NCI-H774 (cell line): ENCODE measurements around the gene GALNT9.

ENCODE experiments used
- DNase-seq: peaks from one replicate; lab custom pipeline; 2025; lab: John Stamatoyannopoulos, UW

The GALNT9 gene

GRCh38 chr12:132344181-132344580 is 14.8 kb upstream of the GALNT9 start:
- no peak for DNase-seq

GRCh38 chr12:132343294-132344004 is 14.1 kb upstream of the GALNT9 start:
- no peak for DNase-seq

GRCh38 chr12:132342251-132343227 is 13.2 kb upstream of the GALNT9 start:
- no peak for DNase-seq

- DNase-seq = no peak
Observed at GRCh38 chr12:132341318-132342050, 12.1 kb upstream of the GALNT9 start.

- DNase-seq = no peak
Observed at GRCh38 chr12:132340266-132341035, 11.1 kb upstream of the GALNT9 start.

- DNase-seq = no peak
Observed at GRCh38 chr12:132339856-132340255, 10.5 kb upstream of the GALNT9 start.

GRCh38 chr12:132338781-132339180 is 9.4 kb upstream of the GALNT9 start:
- DNase-seq = no peak

GRCh38 chr12:132338311-132338710 is 8.9 kb upstream of the GALNT9 start:
- no peak for DNase-seq

- DNase-seq = no peak
Observed at GRCh38 chr12:132337557-132337956, 8.2 kb upstream of the GALNT9 start.

- no peak for DNase-seq
Observed at GRCh38 chr12:132336451-132337413, 7.3 kb upstream of the GALNT9 start.

GRCh38 chr12:132335179-132335756 is 5.9 kb upstream of the GALNT9 start:
- DNase-seq = no peak

GRCh38 chr12:132333766-132334165 is 4.4 kb upstream of the GALNT9 start:
- no peak for DNase-seq

GRCh38 chr12:132333273-132333672 is 3.9 kb upstream of the GALNT9 start:
- DNase-seq = no peak

GRCh38 chr12:132330549-132330881 is 1.1 kb upstream of the GALNT9 start:
- DNase-seq = no peak

GRCh38 chr12:132329720-132330548 is 545 bp upstream of the GALNT9 start:
- DNase-seq = no peak

- no peak for DNase-seq
Observed at GRCh38 chr12:132328282-132329029, 933 bp downstream of the GALNT9 start.

- DNase-seq = no peak
Observed at GRCh38 chr12:132327336-132328171, 1.8 kb downstream of the GALNT9 start.

- DNase-seq = no peak
Observed at GRCh38 chr12:132326646-132327045, 2.7 kb downstream of the GALNT9 start.
